SK-N-SH (cell line): ENCODE measurements around the gene ECM1. TPM values are rescaled to one million over a fixed set of nuclear protein-coding genes. Genes with fewer than 3 reads are reported as not detected.

Experiments used
- CTCF ChIA-PET: fragments of 300-600, 350-600 bp; formaldehyde crosslinking; extraction: SDS; loops from one replicate; lab custom pipeline; 2021; lab: Yijun Ruan, JAX
- POLR2A ChIA-PET: fragments of 350-600 bp; sonication (Branson Sonifier 250); formaldehyde crosslinking; extraction: SDS; loops from one replicate; lab custom pipeline; 2020; ENCODE audit warnings: antibody characterized with exemption, inconsistent platforms; lab: Yijun Ruan, JAX
- DNase-seq: peaks from one replicate; pipeline ENCODE4 v3.0.0; 2012
- H2AFZ ChIP-seq: fragments of 200-600 bp; sonication (generic); 2 replicates; pipeline ENCODE4 v1.8.1; 2016; ENCODE audit warnings: antibody characterized with exemption, mild to moderate bottlenecking, low read depth
- H3F3A ChIP-seq: fragments of 200-600 bp; sonication (generic); replicated peaks from 2 replicates; pipeline ENCODE3; 2016; ENCODE audit warnings: antibody characterized with exemption, mild to moderate bottlenecking; ENCODE audit not compliant: insufficient read depth
- H3K27ac ChIP-seq, 2 experiments: fragments of 200-500 bp in 1 of 2; fragments of 200-600 bp in 1 of 2; sonication (Bioruptor generic) in 1 of 2; sonication (generic), shearing (Covaris generic) in 1 of 2; 2 replicates each; pipeline versions ENCODE4 v1.5.1 to v1.6.1; 2014 to 2016; ENCODE audit warnings: low read depth in 2 of 2, inconsistent platforms in 1 of 2, low read length in 1 of 2, mild to moderate bottlenecking in 1 of 2, mixed read lengths in 1 of 2
- H3K27me3 ChIP-seq: fragments of 200-600 bp; sonication (generic), shearing (Covaris generic); 2 replicates; pipeline ENCODE4 v1.6.1; 2016; ENCODE audit warnings: mixed run types; ENCODE audit not compliant: insufficient read depth
- H3K36me3 ChIP-seq, 2 experiments: fragments of 200-500 bp in 1 of 2; fragments of 200-600 bp in 1 of 2; sonication (Bioruptor generic) in 1 of 2; sonication (generic) in 1 of 2; replicated peaks in 1 of 2; 2 replicates each; pipeline versions ENCODE3 to v1.5.1; 2014 to 2016; ENCODE audit warnings: low read length in 1 of 2, mild to moderate bottlenecking in 1 of 2; ENCODE audit not compliant: insufficient read depth in 2 of 2, control insufficient read depth in 1 of 2
- H3K4me1 ChIP-seq, 2 experiments: fragments of 200-500 bp in 1 of 2; fragments of 200-600 bp in 1 of 2; sonication (Bioruptor generic) in 1 of 2; sonication (generic), shearing (Covaris generic) in 1 of 2; 2 replicates each; pipeline versions ENCODE4 v1.5.1 to v1.6.1; 2014 to 2016; ENCODE audit warnings: low read depth in 1 of 2, low read length in 1 of 2, mixed run types in 1 of 2; ENCODE audit not compliant: insufficient read depth in 2 of 2, control insufficient read depth in 1 of 2
- H3K4me2 ChIP-seq: fragments of 200-600 bp; sonication (generic), shearing (Covaris generic); 2 replicates; pipeline ENCODE4 v1.6.1; 2017; ENCODE audit warnings: mixed run types
- H3K4me3 ChIP-seq, 2 experiments: fragments of 200-500 bp in 1 of 2; fragments of 200-600 bp in 1 of 2; sonication (Bioruptor generic) in 1 of 2; sonication (generic), shearing (Covaris generic) in 1 of 2; 2 replicates each; pipeline versions ENCODE4 v1.5.1 to v1.8.1; 2014 to 2016; ENCODE audit warnings: low read depth in 2 of 2, inconsistent platforms in 1 of 2, low read length in 1 of 2, mild to moderate bottlenecking in 1 of 2, mixed read lengths in 1 of 2, moderate library complexity in 1 of 2
- H3K79me2 ChIP-seq: fragments of 200-600 bp; sonication (generic); 2 replicates; pipeline ENCODE4 v1.8.1; 2017; ENCODE audit warnings: mild to moderate bottlenecking; ENCODE audit not compliant: insufficient read depth
- H3K9ac ChIP-seq: fragments of 200-600 bp; sonication (generic); 2 replicates; pipeline ENCODE4 v1.6.1; 2017; ENCODE audit warnings: mixed run types
- H3K9me2 ChIP-seq: fragments of 200-600 bp; sonication (generic); 2 replicates; pipeline ENCODE4 v1.6.1; 2017; ENCODE audit warnings: mixed run types
- H3K9me3 ChIP-seq: fragments of 200-600 bp; sonication (generic); 2 replicates; pipeline ENCODE4 v1.6.1; 2017; ENCODE audit warnings: mixed run types, mild to moderate bottlenecking, moderate library complexity
- H4K20me1 ChIP-seq: fragments of 200-600 bp; sonication (generic); 2 replicates; pipeline ENCODE4 v1.6.1; 2017; ENCODE audit warnings: mild to moderate bottlenecking, mixed run types; ENCODE audit not compliant: insufficient read depth
- CHD2 ChIP-seq: fragments of 150-350 bp; IDR thresholded peaks from 2 replicates; pipeline ENCODE4 v1.6.1; 2018; ENCODE audit warnings: low read length; ENCODE audit not compliant: partially characterized antibody
- EP300 ChIP-seq, 2 experiments: IDR thresholded peaks; 2 replicates each; pipeline versions ENCODE4 v1.4.0 to v1.6.1; 2012; ENCODE audit warnings: borderline replicate concordance in 1 of 2, low read depth in 1 of 2, low read length in 1 of 2
- EZH2phosphoT487 ChIP-seq: fragments of 200-600 bp; sonication (generic); IDR thresholded peaks from 2 replicates; pipeline ENCODE4 v1.6.1; 2017; ENCODE audit warnings: low read depth, mixed run types, mild to moderate bottlenecking, antibody characterized with exemption, moderate library complexity, borderline replicate concordance
- FOSL2 ChIP-seq: IDR thresholded peaks from 2 replicates; pipeline ENCODE4 v1.4.0; 2012; ENCODE audit warnings: low read depth, mild to moderate bottlenecking, moderate library complexity, borderline replicate concordance
- FOXM1 ChIP-seq: IDR thresholded peaks from 2 replicates; pipeline ENCODE4 v1.4.0; 2012; ENCODE audit warnings: low read depth, mild to moderate bottlenecking
- JUND ChIP-seq: IDR thresholded peaks from 2 replicates; pipeline ENCODE4 v1.4.0; 2012
- NFIC ChIP-seq: IDR thresholded peaks from 2 replicates; pipeline ENCODE4 v1.4.0; 2012; ENCODE audit warnings: borderline replicate concordance
- POLR2AphosphoS5 ChIP-seq: IDR thresholded peaks from 2 replicates; pipeline ENCODE4 v1.6.1; 2012; ENCODE audit warnings: low read depth, low read length
- RAD21 ChIP-seq: IDR thresholded peaks from 2 replicates; pipeline ENCODE4 v1.6.1; 2012; ENCODE audit warnings: mild to moderate bottlenecking, low read length
- SIN3A ChIP-seq: IDR thresholded peaks from 2 replicates; pipeline ENCODE4 v1.6.1; 2012; ENCODE audit warnings: low read depth, mild to moderate bottlenecking, low read length, moderate library complexity, borderline replicate concordance
- SMC3 ChIP-seq: IDR thresholded peaks from 2 replicates; pipeline ENCODE4 v1.6.1; 2012; ENCODE audit warnings: low read depth, low read length, improper control_type of control experiment
- TAF1 ChIP-seq: IDR thresholded peaks from 2 replicates; pipeline ENCODE4 v1.6.1; 2012; ENCODE audit warnings: low read depth, mild to moderate bottlenecking, low read length, moderate library complexity, borderline replicate concordance
- TCF12 ChIP-seq: IDR thresholded peaks from 2 replicates; pipeline ENCODE4 v1.4.0; 2012
- TEAD4 ChIP-seq: IDR thresholded peaks from 2 replicates; pipeline ENCODE4 v1.4.0; 2012; ENCODE audit warnings: mild to moderate bottlenecking, borderline replicate concordance; ENCODE audit not compliant: insufficient read depth
- USF2 ChIP-seq: fragments of 150-350 bp; IDR thresholded peaks from 2 replicates; pipeline ENCODE4 v1.6.1; 2017; ENCODE audit warnings: antibody characterized with exemption, low read length, low read depth, borderline replicate concordance
- YY1 ChIP-seq: IDR thresholded peaks from 2 replicates; pipeline ENCODE4 v1.4.0; 2012; ENCODE audit warnings: low read depth, mild to moderate bottlenecking
- ZBTB33 ChIP-seq: IDR thresholded peaks from 2 replicates; pipeline ENCODE4 v1.4.0; 2012; ENCODE audit warnings: low read depth, borderline replicate concordance
- WGBS: methylation state at CpG from one replicate; pipeline ENCODE4 v1.1.6; 2017; ENCODE audit warnings: low lambda C conversion rate; 5-methylcytosine and 5-hydroxymethylcytosine counted together
- polyA plus RNA-seq, 3 experiments: library from polyadenylated mRNA; depleted of rRNA; stranded (reverse); fragments of >200 nt; gene quantifications; 2 replicates each; pipeline ENCODE4 v1.2.3, GENCODE V29; 2012
- TF ChIP-seq, protein P1 (sequence below): IDR thresholded peaks from 2 replicates; pipeline ENCODE4 v1.6.1; 2012; ENCODE audit warnings: mild to moderate bottlenecking, low read depth, low read length, moderate library complexity

The ECM1 gene
- polyA plus RNA-seq (2012; rRNA removed): 20.2 and 32.3 TPM in 2 replicates
- 9.6 and 16.2 TPM in 2 replicates for polyA plus RNA-seq (2012; cell fraction: cytosol; rRNA removed)
- polyA plus RNA-seq (2012; cell fraction: nucleus; rRNA removed): 35.6 and 37.4 TPM in 2 replicates

DNA sequence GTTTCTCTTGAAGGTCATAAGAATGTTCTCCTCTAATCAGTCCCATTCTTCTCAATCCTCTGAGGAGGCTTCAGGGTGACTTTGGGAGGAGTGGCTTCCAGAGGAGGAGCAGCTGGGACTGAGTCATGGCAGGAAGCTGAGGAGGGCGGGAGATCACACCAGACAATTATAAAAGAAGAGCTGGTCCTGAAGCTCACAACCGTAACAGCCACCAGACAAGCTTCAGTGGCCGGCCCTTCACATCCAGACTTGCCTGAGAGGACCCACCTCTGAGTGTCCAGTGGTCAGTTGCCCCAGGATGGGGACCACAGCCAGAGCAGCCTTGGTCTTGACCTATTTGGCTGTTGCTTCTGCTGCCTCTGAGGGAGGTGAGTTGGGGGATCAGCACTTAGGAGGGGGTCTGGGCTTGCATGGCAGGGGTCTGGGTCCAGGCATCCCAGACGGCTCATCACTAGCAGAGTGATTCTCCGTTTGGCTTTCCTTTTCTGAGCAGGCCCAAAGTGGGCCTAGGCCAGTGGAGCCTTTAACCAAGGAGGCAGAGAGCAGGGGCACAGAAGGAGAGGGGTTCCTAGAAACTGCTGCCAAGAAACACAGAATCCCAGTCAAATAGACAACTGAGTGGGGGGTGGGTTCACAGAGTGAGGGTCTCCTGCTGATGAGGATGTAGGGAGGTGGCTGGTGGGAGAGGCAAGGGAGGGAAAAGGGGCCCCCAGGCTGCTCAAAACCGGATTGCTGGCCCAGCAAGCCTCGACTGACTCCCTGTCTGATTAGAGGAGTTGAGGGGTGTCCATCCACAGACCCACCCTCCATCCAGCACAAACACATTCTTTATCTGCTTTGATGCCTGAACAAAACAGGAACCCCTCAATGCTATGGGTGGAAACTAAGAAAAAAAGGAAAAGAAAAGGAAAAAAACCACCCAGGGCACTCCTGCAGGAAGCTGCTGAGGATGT is at the start of gene ECM1:
TSS of gene ECM1 (plus strand) at position 198 of the 953 bp plus-strand sequence. CDS start at position 299, 101 bp downstream.
- Histone ChIP-seq H3K27me3 (no peaks in the 10 kb centered on the region), H2AFZ (peak within 1 kb of the TSS; percentile 44), H3K4me3 (peak within 1 kb of the TSS; percentile 7 to 55; a peak in 3 of 4 replicates), H3K36me3 (peaks cover 0 to 16% of the 10 kb centered on the region in 2 experiments), H3K4me2 (peak within 1 kb of the TSS; percentile 90), H3K27ac (peak within 1 kb of the TSS; percentile 63 to 75), H4K20me1 (no peaks in the 10 kb centered on the region), H3K79me2 (peaks cover 13% of the 10 kb centered on the region), H3K9me3 (no peaks in the 10 kb centered on the region), H3K9ac (peak within 1 kb of the TSS; percentile 73), H3F3A (peaks cover 5% of the 10 kb centered on the region), H3K4me1 (peaks cover 6 to 13% of the 10 kb centered on the region in 2 experiments; a peak in 2 of 4 replicates), H3K9me2 (no peaks in the 10 kb centered on the region)
- no peak for DNase-seq
- TF ChIP-seq YY1: no peak
- peak; percentile 69; the same call in 1 of the 2 replicates for TF ChIP-seq FOSL2
- TF ChIP-seq SIN3A: 0 out of 2 replicates have a peak, but pooled peaks have one; percentile 29
- TF ChIP-seq EP300 (IDR thresholded peaks at IDR 0.05; ENCODE audit: borderline replicate concordance in 1 of 2, low read depth in 1 of 2, low read length in 1 of 2): no peak
- TF ChIP-seq TCF12: peak; percentile 37; the same call in 1 of the 2 replicates
- peak; percentile 64; the same call in 1 of the 2 replicates for TF ChIP-seq JUND
- TF ChIP-seq TAF1: peak; percentile 40; the same call in 1 of the 2 replicates
- WGBS: 36% methylated on average over 7 of the region's 7 CpGs
- CTCF ChIA-PET: interaction anchor here (1.0 to 6.0 kb wide), 2 partner anchors 24 to 53 kb away, joined by 3 to 29 read pairs; no protein-coding TSS in a partner anchor
- POLR2A ChIA-PET: no interaction called here

DNA sequence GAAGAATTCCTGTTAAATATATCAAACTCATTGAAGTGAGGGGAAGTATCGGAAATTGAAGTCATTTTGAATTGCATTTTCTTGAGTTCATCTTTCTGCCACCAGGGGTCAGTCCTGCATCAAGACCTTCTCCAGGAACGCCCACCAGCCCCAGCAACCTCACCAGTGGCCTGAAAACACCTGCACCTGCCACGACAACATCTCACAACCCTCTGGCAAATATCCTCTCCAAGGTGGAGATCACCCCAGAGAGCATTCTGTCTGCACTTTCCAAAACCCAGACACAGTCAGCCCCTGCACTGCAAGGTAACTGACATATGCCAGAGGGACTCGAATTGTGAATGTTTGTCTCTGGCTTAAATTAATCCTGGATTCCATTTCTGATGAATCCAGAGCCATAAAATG is 43.5 kb upstream of the ECM1 start:
- ChIA-PET POLR2A (no interaction called here), CTCF (interaction anchor here (0.8 to 1.7 kb wide), 4 partner anchors 10 to 107 kb away, joined by 3 to 19 read pairs (median 4); no protein-coding TSS in a partner anchor)
- TF ChIP-seq TCF12 (no peak), EZH2phosphoT487 (no peak), USF2 (no peak), EP300 (IDR thresholded peaks at IDR 0.05; ENCODE audit: borderline replicate concordance in 1 of 2, low read depth in 1 of 2, low read length in 1 of 2) (no peak), RAD21 (peak; percentile 80), NFIC (no peak), JUND (no peak), CHD2 (no peak), TEAD4 (no peak), FOXM1 (no peak), SMC3 (peak; percentile 64), ZBTB33 (no peak), TAF1 (no peak), POLR2AphosphoS5 (no peak)
- TF ChIP-seq, protein P1, sequence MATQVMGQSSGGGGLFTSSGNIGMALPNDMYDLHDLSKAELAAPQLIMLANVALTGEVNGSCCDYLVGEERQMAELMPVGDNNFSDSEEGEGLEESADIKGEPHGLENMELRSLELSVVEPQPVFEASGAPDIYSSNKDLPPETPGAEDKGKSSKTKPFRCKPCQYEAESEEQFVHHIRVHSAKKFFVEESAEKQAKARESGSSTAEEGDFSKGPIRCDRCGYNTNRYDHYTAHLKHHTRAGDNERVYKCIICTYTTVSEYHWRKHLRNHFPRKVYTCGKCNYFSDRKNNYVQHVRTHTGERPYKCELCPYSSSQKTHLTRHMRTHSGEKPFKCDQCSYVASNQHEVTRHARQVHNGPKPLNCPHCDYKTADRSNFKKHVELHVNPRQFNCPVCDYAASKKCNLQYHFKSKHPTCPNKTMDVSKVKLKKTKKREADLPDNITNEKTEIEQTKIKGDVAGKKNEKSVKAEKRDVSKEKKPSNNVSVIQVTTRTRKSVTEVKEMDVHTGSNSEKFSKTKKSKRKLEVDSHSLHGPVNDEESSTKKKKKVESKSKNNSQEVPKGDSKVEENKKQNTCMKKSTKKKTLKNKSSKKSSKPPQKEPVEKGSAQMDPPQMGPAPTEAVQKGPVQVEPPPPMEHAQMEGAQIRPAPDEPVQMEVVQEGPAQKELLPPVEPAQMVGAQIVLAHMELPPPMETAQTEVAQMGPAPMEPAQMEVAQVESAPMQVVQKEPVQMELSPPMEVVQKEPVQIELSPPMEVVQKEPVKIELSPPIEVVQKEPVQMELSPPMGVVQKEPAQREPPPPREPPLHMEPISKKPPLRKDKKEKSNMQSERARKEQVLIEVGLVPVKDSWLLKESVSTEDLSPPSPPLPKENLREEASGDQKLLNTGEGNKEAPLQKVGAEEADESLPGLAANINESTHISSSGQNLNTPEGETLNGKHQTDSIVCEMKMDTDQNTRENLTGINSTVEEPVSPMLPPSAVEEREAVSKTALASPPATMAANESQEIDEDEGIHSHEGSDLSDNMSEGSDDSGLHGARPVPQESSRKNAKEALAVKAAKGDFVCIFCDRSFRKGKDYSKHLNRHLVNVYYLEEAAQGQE: no peak

More for the DNA sequence above, 43.5 kb upstream of the ECM1 start:
- DNase-seq: peak; percentile 75
- Histone ChIP-seq H3K4me2 (no peak overlapping the region), H4K20me1 (no peaks in the 10 kb centered on the region), H3F3A (peaks cover 11% of the 10 kb centered on the region), H3K4me3 (no peak overlapping the region), H2AFZ (no peak overlapping the region), H3K9me3 (no peaks in the 10 kb centered on the region), H3K36me3 (peaks cover 14 to 26% of the 10 kb centered on the region in 2 experiments), H3K27ac (no peak overlapping the region), H3K9me2 (no peaks in the 10 kb centered on the region), H3K9ac (no peak overlapping the region), H3K79me2 (no peaks in the 10 kb centered on the region), H3K27me3 (no peaks in the 10 kb centered on the region), H3K4me1 (no peaks in the 10 kb centered on the region)
- 43% methylated on average over 4 of the region's 4 CpGs for WGBS
